Esophagus squamous epithelium (tissue), 5 donors: ENCODE results near the gene SPTAN1. TPM values are rescaled to one million over a fixed set of nuclear protein-coding genes. Genes with fewer than 3 reads are reported as not detected.
A peak's percentile ranks its signal among the peaks of the same experiment; 100 is the strongest.

Source experiments
- DNase-seq: peaks from one replicate; lab custom pipeline; 2025; lab: John Stamatoyannopoulos, UW
- H3K27ac ChIP-seq, 4 donors: fragments of 200-600 bp; sonication (generic); one replicate each; pipeline ENCODE4 v1.5.1; 2016 to 2019; ENCODE audit warnings: mild to moderate bottlenecking in 1 of 4
- H3K27me3 ChIP-seq, 4 donors: fragments of 200-600 bp; sonication (generic); 1 replicate in 3 of 4; 2 replicates in 1 of 4; pipeline versions ENCODE4 v1.5.1 to v1.6.0; 2017 to 2021; ENCODE audit warnings: antibody characterized with exemption in 1 of 4
- H3K36me3 ChIP-seq, 3 donors: fragments of 200-600 bp; sonication (generic); one replicate each; pipeline ENCODE4 v1.5.1; 2016 to 2019
- H3K4me1 ChIP-seq, 3 donors: fragments of 200-600 bp; sonication (generic); one replicate each; pipeline ENCODE4 v1.5.1; 2017 to 2019
- H3K4me3 ChIP-seq, 4 donors: fragments of 200-600 bp; sonication (generic); 1 replicate in 3 of 4; 2 replicates in 1 of 4; pipeline ENCODE4 v1.5.1; 2016 to 2019; ENCODE audit warnings: mild to moderate bottlenecking in 2 of 4, moderate library complexity in 1 of 4
- H3K9me3 ChIP-seq, 3 donors: fragments of 200-600 bp; sonication (generic); one replicate each; pipeline ENCODE4 v1.5.1; 2016 to 2019
- POLR2A ChIP-seq, 4 donors: fragments of 450-650 bp; IDR thresholded peaks; one replicate each; pipeline ENCODE4 v1.6.1; 2017; ENCODE audit warnings: antibody characterized with exemption in 4 of 4, mild to moderate bottlenecking in 4 of 4, moderate library complexity in 3 of 4
- WGBS, 2 donors: methylation state at CpG; one replicate each; pipeline ENCODE4 v1.1.5; 2018; 5-methylcytosine and 5-hydroxymethylcytosine counted together
- intact Hi-C: fragments of 100-400 bp; cut with DNase I; formaldehyde crosslinking; loops from one replicate; pipeline ENCODE4 v1.15.0; 2022
- total RNA-seq, 4 donors: library from RNA; depleted of rRNA; stranded (reverse); fragments of >200 nt; gene quantifications; one replicate each; pipeline ENCODE4 v1.1.0, GENCODE V29; 2016
- TF ChIP-seq, protein P1 (sequence below), 6 experiments: fragments of 450-650 bp in 4 of 6; fragments of 200-600 bp in 2 of 6; sonication (generic) in 2 of 6; IDR thresholded peaks; one replicate each; pipeline ENCODE4 v1.5.1; 2016 to 2019; ENCODE audit warnings: antibody characterized with exemption in 6 of 6, mild to moderate bottlenecking in 4 of 6, moderate library complexity in 4 of 6
- donor health status: DM: yes; HTN: yes; CAD: no.

SPTAN1 gene
- total RNA-seq, 4 donors from 2014 or later = 97.8 to 233 (median 160) TPM

DNA sequence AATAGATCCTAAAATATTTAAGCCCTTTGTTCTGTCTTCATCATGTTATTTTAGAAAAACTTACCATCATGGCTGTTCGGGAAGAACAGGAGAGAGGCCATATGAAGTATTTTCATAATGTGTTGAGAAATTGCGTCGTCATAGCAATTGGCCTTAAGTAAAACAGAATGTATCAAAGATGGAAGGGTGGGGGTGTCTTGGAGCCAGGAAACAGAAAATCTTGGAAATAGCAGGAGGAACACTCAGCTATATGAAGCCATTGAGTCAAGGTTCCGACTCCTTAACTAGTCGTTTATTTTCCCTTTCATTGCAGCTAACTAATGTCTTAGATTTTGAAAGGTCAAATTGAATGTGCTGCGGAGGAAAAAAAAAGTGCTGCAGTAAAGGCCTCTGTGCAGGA lies 1.3 kb downstream of the SPTAN1 start:
- Histone ChIP-seq H3K9me3 (no peaks in the 10 kb centered on the region), H3K4me3 (peak overlapping the region; percentile 70 to 97 (median 84)), H3K27me3 (no peaks in the 10 kb centered on the region), H3K4me1 (peaks cover 40 to 77% (median 62%) of the 10 kb centered on the region in 3 donors), H3K27ac (peak overlapping the region; percentile 91 to 99 (median 96)), H3K36me3 (no peaks in the 10 kb centered on the region)
- no peak for TF ChIP-seq POLR2A (IDR thresholded peaks at IDR 0.05)
- TF ChIP-seq, protein P1, sequence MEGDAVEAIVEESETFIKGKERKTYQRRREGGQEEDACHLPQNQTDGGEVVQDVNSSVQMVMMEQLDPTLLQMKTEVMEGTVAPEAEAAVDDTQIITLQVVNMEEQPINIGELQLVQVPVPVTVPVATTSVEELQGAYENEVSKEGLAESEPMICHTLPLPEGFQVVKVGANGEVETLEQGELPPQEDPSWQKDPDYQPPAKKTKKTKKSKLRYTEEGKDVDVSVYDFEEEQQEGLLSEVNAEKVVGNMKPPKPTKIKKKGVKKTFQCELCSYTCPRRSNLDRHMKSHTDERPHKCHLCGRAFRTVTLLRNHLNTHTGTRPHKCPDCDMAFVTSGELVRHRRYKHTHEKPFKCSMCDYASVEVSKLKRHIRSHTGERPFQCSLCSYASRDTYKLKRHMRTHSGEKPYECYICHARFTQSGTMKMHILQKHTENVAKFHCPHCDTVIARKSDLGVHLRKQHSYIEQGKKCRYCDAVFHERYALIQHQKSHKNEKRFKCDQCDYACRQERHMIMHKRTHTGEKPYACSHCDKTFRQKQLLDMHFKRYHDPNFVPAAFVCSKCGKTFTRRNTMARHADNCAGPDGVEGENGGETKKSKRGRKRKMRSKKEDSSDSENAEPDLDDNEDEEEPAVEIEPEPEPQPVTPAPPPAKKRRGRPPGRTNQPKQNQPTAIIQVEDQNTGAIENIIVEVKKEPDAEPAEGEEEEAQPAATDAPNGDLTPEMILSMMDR (IDR thresholded peaks at IDR 0.05) = no peak
- WGBS, 2 donors = 22 to 34% methylated on average over 6 of the region's 6 CpGs
- intact Hi-C loops = no loop called here
- no peak for DNase-seq

DNA sequence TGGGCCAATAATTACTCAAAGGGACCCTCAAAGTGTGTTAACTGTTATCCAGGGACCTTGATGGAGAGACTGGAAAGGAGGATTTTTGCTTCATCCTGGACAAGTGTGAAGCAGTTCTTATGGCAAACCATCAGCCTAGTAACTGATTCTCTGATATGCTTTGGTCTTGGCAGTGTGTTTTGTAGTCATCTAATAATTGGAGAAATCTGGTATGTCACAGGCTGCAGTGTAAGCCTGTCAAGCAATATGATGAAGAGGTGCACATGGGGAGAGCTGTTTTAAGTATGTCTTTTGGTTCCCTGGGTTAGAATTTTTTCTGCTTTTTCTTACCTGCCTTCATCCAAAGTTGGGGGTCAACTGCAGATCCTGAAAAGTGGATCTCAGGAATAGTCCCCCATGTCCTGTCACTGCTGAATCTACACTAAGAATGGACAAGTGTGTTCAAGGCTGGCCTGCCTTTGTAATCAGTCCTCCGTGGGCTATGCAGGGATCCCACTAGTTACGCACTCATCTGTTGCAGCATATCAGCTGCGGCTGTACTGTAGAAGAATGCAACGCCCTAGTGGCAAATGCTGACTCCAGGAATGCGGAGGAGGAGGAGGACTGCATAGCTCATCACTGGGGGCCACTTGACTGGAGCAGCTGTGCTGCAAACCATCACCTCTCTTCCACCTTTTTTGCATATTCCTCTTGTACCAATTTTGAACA lies 1.9 kb downstream of the SPTAN1 start:
- peak overlapping the region; percentile 70 to 97 (median 84) for H3K4me3 ChIP-seq
- peaks cover 46 to 83% (median 68%) of the 10 kb centered on the region in 3 donors for H3K4me1 ChIP-seq
- H3K27ac ChIP-seq = peak overlapping the region; percentile 91 to 99 (median 96)
- intact Hi-C loops = no loop called here
- H3K9me3 ChIP-seq = no peaks in the 10 kb centered on the region
- H3K36me3 ChIP-seq = no peaks in the 10 kb centered on the region
- WGBS, 2 donors = 26 to 30% methylated on average over 5 of the region's 5 CpGs
- no peak for DNase-seq
- no peaks in the 10 kb centered on the region for H3K27me3 ChIP-seq
- TF ChIP-seq, protein P1 (IDR thresholded peaks at IDR 0.05) = peak in 2 of 6 experiments; percentile 9
- no peak for TF ChIP-seq POLR2A (IDR thresholded peaks at IDR 0.05)

DNA sequence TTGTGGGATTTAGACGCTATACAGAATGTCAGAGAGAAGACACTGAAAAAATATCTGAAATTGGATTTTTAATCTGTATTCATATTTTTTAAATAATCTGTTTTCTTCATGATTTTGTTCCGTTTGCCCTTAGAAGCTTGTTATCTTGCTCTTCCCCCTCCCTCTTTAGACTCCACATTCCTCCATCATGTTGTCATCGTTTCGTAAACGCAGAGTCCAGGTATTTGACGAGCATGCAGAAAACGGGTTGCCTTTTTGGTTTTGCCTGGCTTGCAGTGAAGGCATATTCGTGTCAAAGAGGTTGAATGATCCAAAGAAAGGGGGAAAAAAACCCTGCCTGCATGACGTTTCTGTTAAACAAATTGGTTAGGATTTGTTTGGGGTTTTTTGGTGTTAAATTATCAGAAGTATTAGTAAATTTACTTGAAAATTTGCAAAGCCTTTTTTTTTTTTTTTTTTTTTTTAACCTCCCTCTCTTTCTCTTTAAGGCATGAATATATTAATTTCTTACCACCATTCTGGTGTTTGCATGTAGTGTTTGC lies 2.9 kb downstream of the SPTAN1 start:
- no peaks in the 10 kb centered on the region for H3K9me3 ChIP-seq
- peak overlapping the region in 3 of 4 donors; percentile 18 to 97 (median 83) for H3K4me3 ChIP-seq
- peaks cover 46 to 88% (median 66%) of the 10 kb centered on the region in 3 donors for H3K4me1 ChIP-seq
- H3K27ac ChIP-seq = peak overlapping the region; percentile 91 to 99 (median 96)
- H3K36me3 ChIP-seq = no peaks in the 10 kb centered on the region
- 26 to 28% methylated on average over 9 of the region's 9 CpGs for WGBS, 2 donors
- intact Hi-C loops = no loop called here
- H3K27me3 ChIP-seq = no peaks in the 10 kb centered on the region
- DNase-seq = no peak
- TF ChIP-seq, protein P1 (IDR thresholded peaks at IDR 0.05) = no peak
- TF ChIP-seq POLR2A (IDR thresholded peaks at IDR 0.05) = no peak

DNA sequence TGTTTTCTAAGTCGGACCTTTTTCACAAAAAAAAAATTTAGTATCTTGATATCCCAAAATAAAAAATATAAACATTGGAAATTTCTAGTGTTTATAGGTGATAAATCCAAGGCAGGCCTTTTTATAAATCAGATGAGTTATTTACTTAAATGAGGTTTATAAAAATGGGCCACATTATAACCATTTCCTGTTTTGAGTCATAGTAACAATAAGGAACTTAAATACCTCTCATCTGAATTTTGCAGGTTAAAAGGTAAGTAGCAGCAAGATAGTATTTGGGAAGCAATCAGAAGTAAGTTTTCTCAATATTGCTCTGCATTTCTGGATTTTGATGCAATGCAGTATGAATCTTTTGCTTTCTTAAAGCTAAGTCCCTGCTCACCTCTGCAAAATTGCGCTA lies 3.9 kb downstream of the SPTAN1 start:
- DNase-seq = no peak
- WGBS, 2 donors = 74 to 78% methylated on average over 2 of the region's 2 CpGs
- Histone ChIP-seq H3K4me1 (peaks cover 41 to 84% (median 56%) of the 10 kb centered on the region in 3 donors), H3K27ac (peak overlapping the region in 2 of 4 donors; percentile 57 to 98), H3K27me3 (no peaks in the 10 kb centered on the region), H3K36me3 (no peaks in the 10 kb centered on the region), H3K9me3 (no peaks in the 10 kb centered on the region), H3K4me3 (no peak overlapping the region)
- intact Hi-C loops = no loop called here
- no peak for TF ChIP-seq POLR2A (IDR thresholded peaks at IDR 0.05)
- TF ChIP-seq, protein P1 (IDR thresholded peaks at IDR 0.05) = no peak
